ENCODE measurements around the gene CCL7. TPM values are rescaled to one million over a fixed set of nuclear protein-coding genes. Genes with fewer than 3 reads are reported as not detected.
"Not testable (repeated sequence)": the region's sequence is repeated elsewhere in the genome, so short reads cannot be mapped to it uniquely, and the experiment has no call there.

The CCL7 gene
- polyA plus RNA-seq, 1 donor from 2014 or later, result not detected

DNA sequence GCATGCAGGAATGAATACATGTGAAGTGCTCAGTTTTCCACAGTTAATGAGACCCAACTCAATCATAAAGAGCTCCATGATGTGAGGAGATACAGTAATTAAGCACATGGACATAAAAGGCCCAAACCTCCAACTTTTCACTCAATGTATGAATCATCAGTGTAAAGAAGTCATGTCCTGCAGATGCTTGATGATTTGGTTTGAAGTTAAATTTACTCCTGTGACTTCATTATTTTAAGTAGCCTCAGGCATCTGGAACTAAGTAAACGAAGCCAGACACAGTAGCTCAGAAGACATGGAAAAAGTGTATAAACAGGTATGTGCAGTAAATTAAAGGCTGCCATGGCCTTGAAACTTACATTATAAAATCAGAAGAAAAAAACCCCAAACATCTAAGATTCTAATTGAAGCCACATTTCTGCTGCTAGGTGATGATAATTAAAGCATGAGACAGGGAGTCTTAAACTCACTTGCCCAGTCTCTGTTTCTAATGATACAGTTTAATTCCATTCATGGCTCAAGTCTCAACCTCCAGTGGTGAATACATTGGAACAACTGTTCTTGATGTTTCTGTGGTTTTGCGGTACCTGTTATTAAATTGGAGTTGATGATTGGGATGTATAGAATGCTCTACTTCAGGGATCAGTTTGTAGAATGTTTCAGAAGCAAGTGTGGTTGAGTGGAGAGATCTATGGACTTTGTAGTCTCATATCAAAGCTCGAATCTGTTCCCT, 43.8 kb upstream of the CCL7 start:
- no peaks in the 10 kb centered on the region for H3K27me3 ChIP-seq (ENCODE audit: insufficient read depth, low read depth, low read length)
- no peaks in the 10 kb centered on the region for H3K9me2 ChIP-seq (ENCODE audit: insufficient read depth, low read length)
- no peaks in the 10 kb centered on the region for H3K79me2 ChIP-seq (replicated peaks; ENCODE audit: insufficient read depth, low read length)
- TF ChIP-seq, protein P1, sequence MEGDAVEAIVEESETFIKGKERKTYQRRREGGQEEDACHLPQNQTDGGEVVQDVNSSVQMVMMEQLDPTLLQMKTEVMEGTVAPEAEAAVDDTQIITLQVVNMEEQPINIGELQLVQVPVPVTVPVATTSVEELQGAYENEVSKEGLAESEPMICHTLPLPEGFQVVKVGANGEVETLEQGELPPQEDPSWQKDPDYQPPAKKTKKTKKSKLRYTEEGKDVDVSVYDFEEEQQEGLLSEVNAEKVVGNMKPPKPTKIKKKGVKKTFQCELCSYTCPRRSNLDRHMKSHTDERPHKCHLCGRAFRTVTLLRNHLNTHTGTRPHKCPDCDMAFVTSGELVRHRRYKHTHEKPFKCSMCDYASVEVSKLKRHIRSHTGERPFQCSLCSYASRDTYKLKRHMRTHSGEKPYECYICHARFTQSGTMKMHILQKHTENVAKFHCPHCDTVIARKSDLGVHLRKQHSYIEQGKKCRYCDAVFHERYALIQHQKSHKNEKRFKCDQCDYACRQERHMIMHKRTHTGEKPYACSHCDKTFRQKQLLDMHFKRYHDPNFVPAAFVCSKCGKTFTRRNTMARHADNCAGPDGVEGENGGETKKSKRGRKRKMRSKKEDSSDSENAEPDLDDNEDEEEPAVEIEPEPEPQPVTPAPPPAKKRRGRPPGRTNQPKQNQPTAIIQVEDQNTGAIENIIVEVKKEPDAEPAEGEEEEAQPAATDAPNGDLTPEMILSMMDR (IDR thresholded peaks at IDR 0.05; ENCODE audit: poor library complexity, severe bottlenecking), result no peak
- no peak for TF ChIP-seq SMC3 (conservative IDR thresholded peaks at IDR 0.05; ENCODE audit: poor library complexity)
- H4K20me1 ChIP-seq (ENCODE audit: insufficient read depth), result no peaks in the 10 kb centered on the region
- H3K4me3 ChIP-seq (ENCODE audit: low read length), result no peak overlapping the region
- no peak overlapping the region for H3K4me2 ChIP-seq (ENCODE audit: low read length)
- no peaks in the 10 kb centered on the region for H3F3A ChIP-seq (ENCODE audit: insufficient read depth, low read length, poor library complexity, severe bottlenecking)
- H3K36me3 ChIP-seq (ENCODE audit: insufficient read depth, low read length), result no peaks in the 10 kb centered on the region
- H3K9me3 ChIP-seq (ENCODE audit: low read length), result no peaks in the 10 kb centered on the region
- H3K9ac ChIP-seq (ENCODE audit: low read length), result no peak overlapping the region
- no peak overlapping the region for H3K27ac ChIP-seq (ENCODE audit: low read length)
- no peak overlapping the region for H2AFZ ChIP-seq (ENCODE audit: low read depth, low read length)

DNA sequence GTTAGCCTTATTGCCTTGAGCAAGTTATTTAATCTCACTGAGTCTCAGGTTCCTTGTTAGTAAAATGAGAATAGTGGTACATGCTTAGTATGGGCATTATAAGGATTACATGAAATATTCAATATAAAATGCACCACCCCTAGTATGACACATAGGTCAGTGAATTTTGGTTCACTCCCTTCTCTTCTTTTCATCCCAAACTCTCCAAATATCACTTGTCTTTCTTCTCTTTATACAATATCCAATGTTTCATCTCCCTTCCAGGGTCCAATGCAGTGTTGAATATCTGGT, 43.3 kb upstream of the CCL7 start:
- Histone ChIP-seq H3F3A (ENCODE audit: insufficient read depth, low read length, poor library complexity, severe bottlenecking) (no peaks in the 10 kb centered on the region), H3K4me2 (ENCODE audit: low read length) (no peak overlapping the region), H3K9me2 (ENCODE audit: insufficient read depth, low read length) (no peaks in the 10 kb centered on the region), H4K20me1 (ENCODE audit: insufficient read depth) (no peaks in the 10 kb centered on the region), H3K27ac (ENCODE audit: low read length) (no peak overlapping the region), H3K4me3 (ENCODE audit: low read length) (no peak overlapping the region), H3K27me3 (ENCODE audit: insufficient read depth, low read depth, low read length) (no peaks in the 10 kb centered on the region), H2AFZ (ENCODE audit: low read depth, low read length) (no peak overlapping the region), H3K36me3 (ENCODE audit: insufficient read depth, low read length) (no peaks in the 10 kb centered on the region), H3K79me2 (replicated peaks; ENCODE audit: insufficient read depth, low read length) (no peaks in the 10 kb centered on the region), H3K9ac (ENCODE audit: low read length) (no peak overlapping the region), H3K9me3 (ENCODE audit: low read length) (no peaks in the 10 kb centered on the region)
- TF ChIP-seq POLR2AphosphoS5 (IDR thresholded peaks at IDR 0.05) (no peak), SMC3 (conservative IDR thresholded peaks at IDR 0.05; ENCODE audit: poor library complexity) (no peak), EP300 (conservative IDR thresholded peaks at IDR 0.05; ENCODE audit: poor library complexity, severe bottlenecking) (no peak), RAD21 (conservative IDR thresholded peaks at IDR 0.05) (no peak), TAF1 (IDR thresholded peaks at IDR 0.05; ENCODE audit: low read depth) (no peak), MXI1 (conservative IDR thresholded peaks at IDR 0.05; ENCODE audit: poor library complexity, severe bottlenecking) (no peak), EZH2 (IDR thresholded peaks at IDR 0.05; ENCODE audit: borderline replicate concordance, insufficient read depth, low read length, poor library complexity, severe bottlenecking) (no peak)
- TF ChIP-seq, protein P2, sequence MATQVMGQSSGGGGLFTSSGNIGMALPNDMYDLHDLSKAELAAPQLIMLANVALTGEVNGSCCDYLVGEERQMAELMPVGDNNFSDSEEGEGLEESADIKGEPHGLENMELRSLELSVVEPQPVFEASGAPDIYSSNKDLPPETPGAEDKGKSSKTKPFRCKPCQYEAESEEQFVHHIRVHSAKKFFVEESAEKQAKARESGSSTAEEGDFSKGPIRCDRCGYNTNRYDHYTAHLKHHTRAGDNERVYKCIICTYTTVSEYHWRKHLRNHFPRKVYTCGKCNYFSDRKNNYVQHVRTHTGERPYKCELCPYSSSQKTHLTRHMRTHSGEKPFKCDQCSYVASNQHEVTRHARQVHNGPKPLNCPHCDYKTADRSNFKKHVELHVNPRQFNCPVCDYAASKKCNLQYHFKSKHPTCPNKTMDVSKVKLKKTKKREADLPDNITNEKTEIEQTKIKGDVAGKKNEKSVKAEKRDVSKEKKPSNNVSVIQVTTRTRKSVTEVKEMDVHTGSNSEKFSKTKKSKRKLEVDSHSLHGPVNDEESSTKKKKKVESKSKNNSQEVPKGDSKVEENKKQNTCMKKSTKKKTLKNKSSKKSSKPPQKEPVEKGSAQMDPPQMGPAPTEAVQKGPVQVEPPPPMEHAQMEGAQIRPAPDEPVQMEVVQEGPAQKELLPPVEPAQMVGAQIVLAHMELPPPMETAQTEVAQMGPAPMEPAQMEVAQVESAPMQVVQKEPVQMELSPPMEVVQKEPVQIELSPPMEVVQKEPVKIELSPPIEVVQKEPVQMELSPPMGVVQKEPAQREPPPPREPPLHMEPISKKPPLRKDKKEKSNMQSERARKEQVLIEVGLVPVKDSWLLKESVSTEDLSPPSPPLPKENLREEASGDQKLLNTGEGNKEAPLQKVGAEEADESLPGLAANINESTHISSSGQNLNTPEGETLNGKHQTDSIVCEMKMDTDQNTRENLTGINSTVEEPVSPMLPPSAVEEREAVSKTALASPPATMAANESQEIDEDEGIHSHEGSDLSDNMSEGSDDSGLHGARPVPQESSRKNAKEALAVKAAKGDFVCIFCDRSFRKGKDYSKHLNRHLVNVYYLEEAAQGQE (IDR thresholded peaks at IDR 0.05; ENCODE audit: borderline replicate concordance), result no peak
- TF ChIP-seq, protein P1 (IDR thresholded peaks at IDR 0.05; ENCODE audit: poor library complexity, severe bottlenecking), result no peak

DNA sequence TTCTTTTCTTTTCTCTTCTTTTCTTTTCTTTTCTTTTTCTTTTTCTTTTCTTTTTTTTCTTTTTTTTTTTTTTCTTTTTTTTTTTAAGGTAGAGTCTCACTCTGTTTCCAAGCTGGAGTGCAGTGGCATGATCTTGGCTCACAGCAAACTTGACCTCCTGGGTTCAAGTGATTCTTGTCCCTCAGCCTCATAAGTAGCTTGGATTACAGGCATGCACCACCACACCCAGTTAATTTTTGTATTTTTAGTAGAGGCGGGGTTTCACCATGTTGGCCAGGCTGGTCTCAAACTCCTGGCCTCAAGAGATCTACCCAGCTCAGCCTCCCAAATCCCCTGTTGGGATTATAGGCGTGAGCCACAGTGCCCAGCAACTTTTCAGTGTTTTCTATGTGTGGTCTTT, 42.7 kb upstream of the CCL7 start:
- not testable (repeated sequence) for H3K36me3 ChIP-seq (ENCODE audit: insufficient read depth, low read length); H3K9me3 ChIP-seq (ENCODE audit: low read length); H3K4me3 ChIP-seq (ENCODE audit: low read length); H3K27me3 ChIP-seq (ENCODE audit: insufficient read depth, low read depth, low read length); H3K79me2 ChIP-seq (replicated peaks; ENCODE audit: insufficient read depth, low read length); H3F3A ChIP-seq (ENCODE audit: insufficient read depth, low read length, poor library complexity, severe bottlenecking); H3K9me2 ChIP-seq (ENCODE audit: insufficient read depth, low read length); H2AFZ ChIP-seq (ENCODE audit: low read depth, low read length); H4K20me1 ChIP-seq (ENCODE audit: insufficient read depth); H3K27ac ChIP-seq (ENCODE audit: low read length); H3K4me2 ChIP-seq (ENCODE audit: low read length); H3K9ac ChIP-seq (ENCODE audit: low read length)

All from neural cell (in vitro differentiated cells).